Tibial nerve (tissue), 4 donors: ENCODE results near the gene CCDC50. TPM values are rescaled to one million over a fixed set of nuclear protein-coding genes. Genes with fewer than 3 reads are reported as not detected.

ENCODE experiments used
- DNase-seq, 2 donors: peaks; one replicate each; pipeline ENCODE4 v3.0.0-alpha.2; 2019; ENCODE audit warnings: low spot score in 2 of 2
- H3K27ac ChIP-seq, 4 donors: fragments of 200-600 bp; sonication (generic) in 3 of 4; one replicate each; pipeline ENCODE4 v1.5.1; 2017 to 2019; ENCODE audit warnings: mild to moderate bottlenecking in 1 of 4
- H3K27me3 ChIP-seq, 2 donors: fragments of 200-600 bp; sonication (generic) in 1 of 2; one replicate each; pipeline versions ENCODE4 v1.5.1 to v1.6.0; 2017 to 2019
- H3K36me3 ChIP-seq, 3 donors: fragments of 200-600 bp; sonication (generic); one replicate each; pipeline ENCODE4 v1.5.1; 2018 to 2019
- H3K4me1 ChIP-seq, 4 donors: fragments of 200-600 bp; sonication (generic) in 3 of 4; one replicate each; pipeline ENCODE4 v1.5.1; 2017 to 2019
- H3K4me3 ChIP-seq, 4 donors: fragments of 200-600 bp; sonication (generic) in 3 of 4; one replicate each; pipeline ENCODE4 v1.5.1; 2017 to 2019; ENCODE audit warnings: mild to moderate bottlenecking in 1 of 4, moderate library complexity in 1 of 4
- H3K9me3 ChIP-seq, 4 donors: fragments of 200-600 bp; sonication (generic) in 3 of 4; one replicate each; pipeline ENCODE4 v1.5.1; 2017 to 2019
- EP300 ChIP-seq, 2 donors: sonication (generic); formaldehyde crosslinking; IDR thresholded peaks; one replicate each; pipeline ENCODE4 v1.6.1; 2017; ENCODE audit warnings: antibody characterized with exemption in 2 of 2, mild to moderate bottlenecking in 1 of 2
- POLR2A ChIP-seq, 2 donors: fragments of 450-650 bp; IDR thresholded peaks; one replicate each; pipeline ENCODE4 v1.6.1; 2017; ENCODE audit warnings: antibody characterized with exemption in 2 of 2, mild to moderate bottlenecking in 2 of 2, moderate library complexity in 2 of 2
- WGBS, 2 donors: methylation state at CpG; one replicate each; pipeline ENCODE4 v1.1.5; 2018; 5-methylcytosine and 5-hydroxymethylcytosine counted together
- total RNA-seq, 4 donors: library from RNA; depleted of rRNA; stranded (reverse); fragments of >200 nt; gene quantifications; one replicate each; pipeline ENCODE4 v1.1.0, GENCODE V29; 2016
- TF ChIP-seq, protein P1 (sequence below), 5 experiments: fragments of 200-600 bp in 3 of 5; fragments of 450-650 bp in 2 of 5; sonication (generic) in 3 of 5; IDR thresholded peaks; one replicate each; pipeline ENCODE4 v1.5.1; 2016 to 2019; ENCODE audit warnings: antibody characterized with exemption in 5 of 5, mild to moderate bottlenecking in 3 of 5, moderate library complexity in 2 of 5

The CCDC50 gene
- total RNA-seq, 4 donors from 2014 or later = 83.5 to 99.6 (median 94.2) TPM

DNA sequence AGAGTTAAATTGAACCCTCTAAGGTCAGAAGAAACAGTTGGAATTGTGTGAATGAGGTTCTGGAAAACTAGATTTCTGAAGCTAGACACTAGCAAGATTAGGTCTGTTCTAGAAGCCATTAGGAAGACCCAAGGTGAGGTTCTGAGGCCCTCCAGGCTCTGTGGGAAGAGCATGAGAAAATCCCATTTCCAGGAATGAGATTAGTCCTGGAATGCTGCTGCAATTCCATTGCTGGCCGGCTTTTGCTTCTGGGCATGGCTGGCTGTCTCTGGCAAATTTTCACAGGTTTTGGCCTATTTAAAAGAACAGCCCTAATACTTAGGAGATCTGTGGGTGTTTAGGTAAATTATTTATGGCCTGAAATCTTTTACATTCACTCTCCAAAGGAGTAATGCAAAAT, 104.8 kb downstream of the CCDC50 start:
- TF ChIP-seq, protein P1, sequence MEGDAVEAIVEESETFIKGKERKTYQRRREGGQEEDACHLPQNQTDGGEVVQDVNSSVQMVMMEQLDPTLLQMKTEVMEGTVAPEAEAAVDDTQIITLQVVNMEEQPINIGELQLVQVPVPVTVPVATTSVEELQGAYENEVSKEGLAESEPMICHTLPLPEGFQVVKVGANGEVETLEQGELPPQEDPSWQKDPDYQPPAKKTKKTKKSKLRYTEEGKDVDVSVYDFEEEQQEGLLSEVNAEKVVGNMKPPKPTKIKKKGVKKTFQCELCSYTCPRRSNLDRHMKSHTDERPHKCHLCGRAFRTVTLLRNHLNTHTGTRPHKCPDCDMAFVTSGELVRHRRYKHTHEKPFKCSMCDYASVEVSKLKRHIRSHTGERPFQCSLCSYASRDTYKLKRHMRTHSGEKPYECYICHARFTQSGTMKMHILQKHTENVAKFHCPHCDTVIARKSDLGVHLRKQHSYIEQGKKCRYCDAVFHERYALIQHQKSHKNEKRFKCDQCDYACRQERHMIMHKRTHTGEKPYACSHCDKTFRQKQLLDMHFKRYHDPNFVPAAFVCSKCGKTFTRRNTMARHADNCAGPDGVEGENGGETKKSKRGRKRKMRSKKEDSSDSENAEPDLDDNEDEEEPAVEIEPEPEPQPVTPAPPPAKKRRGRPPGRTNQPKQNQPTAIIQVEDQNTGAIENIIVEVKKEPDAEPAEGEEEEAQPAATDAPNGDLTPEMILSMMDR (IDR thresholded peaks at IDR 0.05) = no peak
- no peak for TF ChIP-seq EP300 (IDR thresholded peaks at IDR 0.05)
- TF ChIP-seq POLR2A (IDR thresholded peaks at IDR 0.05) = no peak
- no peak for DNase-seq
- H3K4me1 ChIP-seq = no peaks in the 10 kb centered on the region
- 86 to 88% methylated on average over 1 of the region's 1 CpG for WGBS, 2 donors
- H3K4me3 ChIP-seq = no peak overlapping the region
- no peaks in the 10 kb centered on the region for H3K27me3 ChIP-seq
- H3K27ac ChIP-seq = no peak overlapping the region
- no peaks in the 10 kb centered on the region for H3K36me3 ChIP-seq
- no peaks in the 10 kb centered on the region for H3K9me3 ChIP-seq

DNA sequence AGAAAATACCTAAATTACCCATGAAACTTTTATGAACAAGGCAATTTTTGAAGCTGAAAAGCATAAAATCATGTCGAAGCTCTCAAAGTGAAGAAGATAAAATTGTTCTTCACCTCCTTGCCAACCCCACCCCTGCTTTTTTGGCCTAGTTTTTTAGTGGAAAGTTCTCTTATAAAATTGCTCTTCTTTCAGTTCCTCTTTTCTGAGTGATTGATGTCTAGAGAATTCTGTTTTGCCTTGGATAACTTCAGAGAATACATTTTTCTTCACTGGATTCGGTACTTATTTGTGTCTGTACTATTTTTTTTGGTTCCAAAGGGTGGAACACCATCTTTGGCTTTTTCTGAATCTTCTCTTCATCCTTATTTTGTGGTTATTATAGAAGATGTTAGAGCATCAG, 106.8 kb downstream of the CCDC50 start:
- H3K9me3 ChIP-seq = no peaks in the 10 kb centered on the region
- WGBS, 2 donors = 59 to 66% methylated on average over 2 of the region's 2 CpGs
- H3K27me3 ChIP-seq = no peaks in the 10 kb centered on the region
- H3K4me3 ChIP-seq = no peak overlapping the region
- no peaks in the 10 kb centered on the region for H3K4me1 ChIP-seq
- H3K27ac ChIP-seq = no peak overlapping the region
- H3K36me3 ChIP-seq = no peaks in the 10 kb centered on the region
- TF ChIP-seq, protein P1 (IDR thresholded peaks at IDR 0.05) = no peak
- TF ChIP-seq EP300 (IDR thresholded peaks at IDR 0.05) = no peak
- TF ChIP-seq POLR2A (IDR thresholded peaks at IDR 0.05) = no peak
- no peak for DNase-seq

DNA sequence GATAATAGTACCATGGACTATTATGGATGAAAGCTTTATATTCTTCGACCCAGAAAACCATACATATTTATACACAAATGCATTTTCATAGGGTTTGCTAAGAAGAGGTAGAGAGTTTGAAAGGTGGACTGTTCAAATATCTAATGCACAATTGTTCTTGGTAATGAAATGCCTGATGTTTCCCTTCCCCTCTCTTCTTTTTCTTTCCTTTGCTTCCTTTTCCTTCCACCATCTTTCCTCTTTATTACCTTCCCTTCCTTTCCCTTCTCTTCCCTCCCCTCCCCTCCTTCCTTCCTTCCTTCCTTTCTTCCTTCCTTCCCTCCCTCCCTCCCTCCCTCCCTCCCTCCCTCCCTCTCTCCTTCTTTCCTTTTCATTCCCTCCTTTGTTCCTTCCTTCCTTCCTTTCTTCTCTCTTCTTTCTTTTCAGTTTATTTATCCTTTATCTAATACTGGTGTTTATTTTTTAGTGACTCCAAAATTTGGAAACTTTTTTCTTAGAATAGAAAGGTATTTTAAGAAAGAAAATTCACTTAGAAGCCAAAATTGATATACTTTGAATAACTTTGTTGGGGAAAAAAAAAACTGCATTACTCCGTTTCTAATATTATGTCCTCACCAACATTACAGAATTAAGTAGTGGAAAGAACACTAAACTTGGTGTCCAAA, 109.1 kb downstream of the CCDC50 start:
- Histone ChIP-seq H3K36me3 (no peaks in the 10 kb centered on the region), H3K27me3 (no peaks in the 10 kb centered on the region), H3K9me3 (no peaks in the 10 kb centered on the region), H3K4me3 (no peak overlapping the region), H3K4me1 (no peaks in the 10 kb centered on the region), H3K27ac (no peak overlapping the region)
- 71 to 75% methylated on average over 2 of the region's 2 CpGs for WGBS, 2 donors
- TF ChIP-seq EP300 (IDR thresholded peaks at IDR 0.05) = no peak
- TF ChIP-seq, protein P1 (IDR thresholded peaks at IDR 0.05) = no peak
- TF ChIP-seq POLR2A (IDR thresholded peaks at IDR 0.05) = no peak
- DNase-seq = no peak

DNA sequence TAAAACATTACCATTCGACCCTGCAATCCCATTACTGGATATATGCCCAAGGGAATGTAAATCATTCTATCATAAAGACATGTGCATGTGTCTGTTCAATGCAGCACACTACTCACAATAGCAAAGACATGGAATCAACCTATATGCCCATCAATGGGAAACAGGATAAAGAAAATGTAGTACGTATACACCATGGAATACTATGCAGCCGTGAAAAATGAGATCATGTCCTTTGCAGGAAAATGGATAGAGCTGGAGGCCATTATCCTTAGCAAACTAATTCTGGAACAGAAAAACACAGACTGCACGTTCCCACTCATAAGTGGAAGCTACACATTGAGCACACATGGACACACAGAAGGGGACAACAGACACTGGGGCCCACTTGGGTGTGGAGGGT, 111.3 kb downstream of the CCDC50 start:
- WGBS, 2 donors = 85 to 92% methylated on average over 4 of the region's 4 CpGs

DNA sequence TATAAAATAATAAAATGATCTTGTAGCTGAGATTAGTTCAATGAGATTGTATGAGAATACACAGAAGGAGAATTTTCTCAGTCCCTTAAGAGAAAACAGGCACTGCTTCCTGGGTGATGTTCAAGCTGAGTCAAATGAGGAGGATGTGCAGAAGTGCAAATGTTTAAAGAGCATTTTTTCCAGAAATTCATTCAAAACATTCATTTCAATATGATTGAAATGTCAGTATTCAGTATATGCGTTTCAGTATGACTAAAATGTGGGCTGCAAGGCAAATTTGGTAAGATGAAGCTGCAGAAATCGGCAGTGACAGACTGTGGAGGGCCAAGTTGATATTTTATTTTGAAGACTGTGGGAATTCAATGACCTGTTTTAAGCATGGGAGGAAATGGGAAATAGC, 112.5 kb downstream of the CCDC50 start:
- no peak overlapping the region for H3K27ac ChIP-seq
- no peaks in the 10 kb centered on the region for H3K27me3 ChIP-seq
- H3K4me3 ChIP-seq = no peak overlapping the region
- H3K4me1 ChIP-seq = no peaks in the 10 kb centered on the region
- H3K9me3 ChIP-seq = no peaks in the 10 kb centered on the region
- 47 to 69% methylated on average over 2 of the region's 2 CpGs for WGBS, 2 donors
- no peaks in the 10 kb centered on the region for H3K36me3 ChIP-seq
- TF ChIP-seq POLR2A (IDR thresholded peaks at IDR 0.05) (no peak), EP300 (IDR thresholded peaks at IDR 0.05) (no peak)
- TF ChIP-seq, protein P1 (IDR thresholded peaks at IDR 0.05) = no peak
- DNase-seq = no peak

More for the DNA sequence above, 111.3 kb downstream of the CCDC50 start:
- Histone ChIP-seq H3K9me3 (no peaks in the 10 kb centered on the region), H3K4me1 (no peaks in the 10 kb centered on the region), H3K27me3 (no peaks in the 10 kb centered on the region), H3K27ac (no peak overlapping the region), H3K4me3 (no peak overlapping the region), H3K36me3 (no peaks in the 10 kb centered on the region)
- no peak for DNase-seq
- TF ChIP-seq EP300 (IDR thresholded peaks at IDR 0.05) (no peak), POLR2A (IDR thresholded peaks at IDR 0.05) (no peak)
- TF ChIP-seq, protein P1 (IDR thresholded peaks at IDR 0.05) = no peak
